Adipocyte (in vitro differentiated cells): Measurements from ENCODE around the gene IL22RA2.

ENCODE experiments used
- DNase-seq: peaks from one replicate; pipeline ENCODE4 v3.0.0-alpha.2; 2015; ENCODE audit warnings: low read depth
- H3K27me3 ChIP-seq: replicated peaks from 2 replicates; pipeline ENCODE4 v1.7.0; 2013; ENCODE audit warnings: mild to moderate bottlenecking, low read length, moderate library complexity; ENCODE audit not compliant: control insufficient read depth, insufficient read depth
- H3K36me3 ChIP-seq: 2 replicates; pipeline ENCODE4 v1.7.0; 2013; ENCODE audit warnings: low read length, mild to moderate bottlenecking, moderate library complexity; ENCODE audit not compliant: control insufficient read depth, insufficient read depth, severe bottlenecking
- H3K4me1 ChIP-seq: 2 replicates; pipeline ENCODE4 v1.7.0; 2013; ENCODE audit warnings: mild to moderate bottlenecking, low read length, moderate library complexity; ENCODE audit not compliant: control insufficient read depth, insufficient read depth
- H3K4me3 ChIP-seq: 2 replicates; pipeline ENCODE4 v1.7.0; 2013; ENCODE audit warnings: mild to moderate bottlenecking, low read length, moderate library complexity
- H3K9ac ChIP-seq: 2 replicates; pipeline ENCODE4 v1.7.0; 2013; ENCODE audit warnings: mild to moderate bottlenecking, low read length, moderate library complexity
- H3K9me3 ChIP-seq: 2 replicates; pipeline ENCODE4 v1.7.0; 2013; ENCODE audit warnings: mild to moderate bottlenecking, low read length, moderate library complexity; ENCODE audit not compliant: control insufficient read depth

The IL22RA2 gene

DNA sequence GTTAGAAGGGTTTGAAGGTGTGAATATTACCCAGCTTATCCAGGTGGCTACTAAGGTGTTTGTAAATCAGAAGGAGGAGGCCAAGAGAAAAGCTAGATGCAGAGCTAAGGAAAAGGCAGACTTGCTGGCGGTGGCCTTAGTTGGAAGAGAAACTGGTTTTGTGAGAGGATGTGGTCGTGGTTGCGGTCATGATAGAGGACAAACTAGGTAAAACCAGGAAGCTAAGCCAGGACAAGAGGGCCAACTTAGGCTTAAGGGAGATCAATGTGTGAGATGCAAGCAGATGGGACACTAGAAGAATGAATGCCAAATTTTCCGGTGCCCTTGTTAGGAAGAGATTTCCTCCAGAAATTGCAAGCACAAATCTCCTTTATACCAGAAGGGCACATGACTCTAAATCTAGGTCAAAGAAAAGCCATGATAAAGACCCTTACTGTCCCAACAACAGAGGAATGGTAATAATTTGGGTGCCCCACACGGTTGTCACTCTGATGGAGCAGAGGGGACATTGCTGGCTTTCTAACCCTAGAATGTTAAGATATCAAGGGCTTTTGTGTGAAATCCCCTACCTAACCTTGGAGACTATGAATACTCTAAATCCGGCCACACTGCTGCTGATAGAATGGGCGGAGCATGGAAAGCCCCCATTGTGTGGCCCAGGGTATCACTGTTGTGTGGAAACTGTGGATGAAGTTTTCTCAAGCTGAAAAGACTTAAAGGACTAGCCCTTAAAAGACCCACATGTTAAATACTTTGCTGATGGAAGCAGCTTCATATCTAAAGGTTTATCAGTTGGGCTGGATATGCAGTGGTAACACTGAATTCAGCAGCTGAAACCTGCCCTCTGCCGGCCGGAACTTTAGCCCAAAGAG lies 7.8 kb downstream of the IL22RA2 start:
- DNase-seq, result no peak
- peaks cover 3% of the 10 kb centered on the region for H3K27me3 ChIP-seq
- no peak overlapping the region for H3K4me3 ChIP-seq
- peaks cover 18% of the 10 kb centered on the region for H3K9me3 ChIP-seq
- H3K4me1 ChIP-seq, result no peaks in the 10 kb centered on the region
- H3K36me3 ChIP-seq, result no peaks in the 10 kb centered on the region
- no peak overlapping the region for H3K9ac ChIP-seq

DNA sequence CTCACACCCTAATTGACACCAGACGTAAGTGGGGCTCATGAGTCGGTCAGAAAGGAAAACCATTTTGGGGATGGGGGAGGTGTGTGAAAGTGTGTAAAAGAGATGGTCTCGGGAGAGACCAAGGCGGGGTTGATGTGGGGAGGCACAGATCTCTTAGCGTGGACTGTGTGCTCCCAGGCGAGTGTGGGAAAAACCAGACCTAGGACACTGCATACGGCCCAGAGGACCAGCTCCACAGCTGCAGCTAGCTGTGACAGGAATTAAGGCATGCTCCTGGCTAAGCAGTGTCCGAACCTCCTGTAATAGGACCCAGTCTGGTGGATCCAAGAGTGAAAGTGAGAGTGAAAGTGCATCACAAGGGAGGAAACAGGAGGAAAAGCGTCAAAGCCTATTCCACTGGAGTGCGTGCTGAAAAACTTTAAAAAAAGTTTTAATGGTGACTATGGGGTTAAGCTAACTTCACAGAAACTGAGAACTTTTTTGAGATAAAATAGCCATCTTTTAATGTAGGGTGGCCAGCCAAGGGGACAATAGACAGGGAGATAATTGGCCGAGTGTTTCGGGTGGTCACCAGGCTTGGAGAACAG lies 9.6 kb downstream of the IL22RA2 start:
- no peaks in the 10 kb centered on the region for H3K9me3 ChIP-seq
- H3K9ac ChIP-seq, result no peak overlapping the region
- no peak overlapping the region for H3K4me3 ChIP-seq
- DNase-seq, result no peak
- H3K36me3 ChIP-seq, result no peaks in the 10 kb centered on the region
- H3K27me3 ChIP-seq, result peaks cover 3% of the 10 kb centered on the region
- H3K4me1 ChIP-seq, result no peaks in the 10 kb centered on the region

DNA sequence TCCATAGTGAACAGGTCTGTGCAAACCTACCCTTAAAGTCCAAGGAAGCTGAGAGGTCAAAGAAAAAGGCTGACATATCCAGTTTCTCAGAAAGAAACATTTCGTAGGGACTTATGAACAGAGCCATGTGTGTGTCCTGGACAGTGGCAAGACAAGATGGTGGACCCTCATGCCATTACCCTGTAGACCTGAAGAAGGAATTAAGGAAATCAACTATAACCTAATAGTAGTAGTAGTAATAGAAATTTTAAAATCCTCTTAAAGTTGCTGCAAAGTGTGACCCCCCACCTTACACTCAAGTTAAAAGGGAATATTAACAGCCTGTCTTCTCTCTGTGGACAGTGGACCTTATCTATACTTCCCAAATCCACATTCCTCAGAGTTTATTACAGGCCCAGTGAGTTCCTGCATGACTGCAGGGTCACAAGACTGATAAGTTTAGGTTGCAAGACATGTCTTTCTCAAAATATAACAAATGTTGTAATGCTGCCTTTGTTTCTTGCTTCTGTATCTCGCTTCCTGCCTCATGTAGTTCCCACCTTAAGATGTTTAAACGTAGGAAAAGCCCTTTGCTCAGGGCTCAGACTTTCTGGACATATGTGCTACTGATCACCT lies 10.6 kb downstream of the IL22RA2 start:
- H3K36me3 ChIP-seq, result no peaks in the 10 kb centered on the region
- H3K9ac ChIP-seq, result no peak overlapping the region
- H3K4me3 ChIP-seq, result no peak overlapping the region
- no peak for DNase-seq
- peaks cover 3% of the 10 kb centered on the region for H3K27me3 ChIP-seq
- no peaks in the 10 kb centered on the region for H3K9me3 ChIP-seq
- H3K4me1 ChIP-seq, result no peaks in the 10 kb centered on the region

DNA sequence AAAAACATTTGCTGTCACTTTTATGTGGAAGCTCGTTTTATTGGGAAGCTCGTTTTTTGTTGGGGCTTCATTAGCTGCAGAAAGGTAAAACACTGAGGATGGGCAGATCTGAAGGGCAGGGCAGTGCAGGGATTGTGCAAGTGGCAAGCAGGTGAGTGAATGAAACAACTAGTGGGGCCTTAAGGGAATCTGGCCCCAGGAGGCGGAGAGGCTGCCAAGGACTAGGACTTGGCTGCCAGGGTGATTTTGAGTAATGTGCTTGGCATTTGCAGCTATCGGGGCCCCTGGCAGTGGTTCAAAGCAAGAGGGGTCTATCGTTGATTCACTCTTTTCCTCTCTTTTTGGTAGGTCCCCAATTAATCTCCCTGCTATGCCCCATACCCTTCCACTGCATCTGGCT lies 11.5 kb downstream of the IL22RA2 start:
- H3K4me1 ChIP-seq, result no peaks in the 10 kb centered on the region
- no peak for DNase-seq
- H3K9ac ChIP-seq, result no peak overlapping the region
- H3K27me3 ChIP-seq, result peaks cover 3% of the 10 kb centered on the region
- H3K4me3 ChIP-seq, result no peak overlapping the region
- H3K9me3 ChIP-seq, result no peaks in the 10 kb centered on the region
- no peaks in the 10 kb centered on the region for H3K36me3 ChIP-seq

DNA sequence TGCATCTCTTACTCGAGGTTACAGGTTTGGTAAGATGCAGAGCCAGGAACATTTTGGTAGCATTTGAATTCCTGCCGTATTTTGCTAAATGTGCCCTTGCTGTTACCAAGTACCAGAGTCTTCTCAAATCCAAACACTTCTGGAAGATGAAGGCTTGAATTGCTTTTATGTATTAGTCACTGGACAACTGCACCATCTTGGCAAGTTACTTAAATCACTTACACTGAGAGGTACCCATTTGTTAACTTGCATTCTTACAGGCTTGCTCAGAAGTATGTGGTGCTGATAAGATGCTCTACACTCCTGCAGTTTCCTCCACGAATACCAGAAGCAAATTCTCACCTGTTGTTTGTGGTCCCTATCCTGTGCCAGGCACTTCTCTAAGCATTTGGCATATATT lies 12.7 kb downstream of the IL22RA2 start:
- peak; percentile 24 for DNase-seq
- peaks cover 3% of the 10 kb centered on the region for H3K27me3 ChIP-seq
- no peak overlapping the region for H3K4me3 ChIP-seq
- H3K9me3 ChIP-seq, result no peaks in the 10 kb centered on the region
- no peaks in the 10 kb centered on the region for H3K36me3 ChIP-seq
- no peak overlapping the region for H3K9ac ChIP-seq
- no peaks in the 10 kb centered on the region for H3K4me1 ChIP-seq

DNA sequence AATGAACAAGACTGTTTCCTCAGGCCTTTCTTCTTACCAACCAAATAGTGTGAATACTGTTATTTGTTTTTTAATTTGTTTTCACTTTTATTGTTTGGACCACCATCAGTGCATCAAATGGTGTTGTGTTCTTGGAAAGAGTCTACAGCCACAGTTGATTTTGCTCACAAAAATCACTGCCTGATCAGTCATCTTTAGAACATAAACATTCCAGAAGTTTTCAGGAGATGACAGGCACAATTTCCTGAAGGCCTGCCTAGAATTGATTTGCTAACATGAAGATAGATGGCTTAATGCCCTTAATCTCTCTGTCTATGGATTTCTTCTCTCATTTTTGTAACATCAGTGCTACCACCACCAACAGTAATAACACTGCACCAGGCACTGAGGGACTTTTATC lies 13.5 kb downstream of the IL22RA2 start:
- no peaks in the 10 kb centered on the region for H3K4me1 ChIP-seq
- no peaks in the 10 kb centered on the region for H3K9me3 ChIP-seq
- H3K9ac ChIP-seq, result no peak overlapping the region
- H3K36me3 ChIP-seq, result no peaks in the 10 kb centered on the region
- peaks cover 3% of the 10 kb centered on the region for H3K27me3 ChIP-seq
- no peak overlapping the region for H3K4me3 ChIP-seq
- DNase-seq, result no peak

DNA sequence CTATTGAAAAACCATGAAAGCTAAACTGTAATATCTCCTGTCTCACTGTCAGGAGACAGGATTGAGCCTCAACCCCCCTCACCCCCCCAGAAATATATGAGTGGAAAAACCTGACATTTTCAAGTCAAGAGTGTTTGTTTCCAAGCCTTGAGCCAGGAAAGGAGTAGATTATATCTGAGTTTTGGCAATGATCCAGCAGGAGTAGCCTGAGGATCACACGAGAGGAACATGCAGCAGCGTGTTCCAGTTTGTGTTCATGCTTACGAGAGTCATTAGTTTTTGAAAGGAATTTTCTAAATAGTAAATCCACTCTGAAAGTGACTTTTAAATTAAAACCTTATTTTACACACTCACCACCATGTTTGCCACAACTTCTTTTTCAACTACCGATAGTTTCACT lies 15.8 kb downstream of the IL22RA2 start:
- no peaks in the 10 kb centered on the region for H3K27me3 ChIP-seq
- no peak overlapping the region for H3K4me3 ChIP-seq
- H3K4me1 ChIP-seq, result no peaks in the 10 kb centered on the region
- no peaks in the 10 kb centered on the region for H3K36me3 ChIP-seq
- peak; percentile 42 for DNase-seq
- H3K9ac ChIP-seq, result no peak overlapping the region
- no peaks in the 10 kb centered on the region for H3K9me3 ChIP-seq

DNA sequence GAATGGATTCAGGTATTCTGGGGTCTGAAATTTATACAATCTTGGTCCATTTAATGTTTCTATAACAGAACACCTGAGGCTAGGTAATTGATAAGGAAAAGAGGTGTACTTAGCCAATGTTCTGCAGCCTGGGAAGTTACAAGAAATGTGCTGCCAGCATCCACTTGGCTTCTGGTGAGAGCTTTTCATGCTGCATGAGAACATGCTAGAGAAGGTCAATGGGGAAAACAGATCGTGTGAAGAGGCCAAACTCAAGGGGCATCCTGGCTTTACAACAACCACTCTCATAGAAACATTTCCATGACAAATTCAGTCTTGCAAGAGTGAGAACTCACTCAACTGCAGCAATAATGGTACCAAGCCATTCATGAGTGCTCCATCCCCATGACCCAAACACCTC lies 16.8 kb downstream of the IL22RA2 start:
- Histone ChIP-seq H3K36me3 (no peaks in the 10 kb centered on the region), H3K9ac (no peak overlapping the region), H3K9me3 (peaks cover 6% of the 10 kb centered on the region), H3K4me1 (no peaks in the 10 kb centered on the region), H3K4me3 (no peak overlapping the region), H3K27me3 (no peaks in the 10 kb centered on the region)
- DNase-seq, result no peak

DNA sequence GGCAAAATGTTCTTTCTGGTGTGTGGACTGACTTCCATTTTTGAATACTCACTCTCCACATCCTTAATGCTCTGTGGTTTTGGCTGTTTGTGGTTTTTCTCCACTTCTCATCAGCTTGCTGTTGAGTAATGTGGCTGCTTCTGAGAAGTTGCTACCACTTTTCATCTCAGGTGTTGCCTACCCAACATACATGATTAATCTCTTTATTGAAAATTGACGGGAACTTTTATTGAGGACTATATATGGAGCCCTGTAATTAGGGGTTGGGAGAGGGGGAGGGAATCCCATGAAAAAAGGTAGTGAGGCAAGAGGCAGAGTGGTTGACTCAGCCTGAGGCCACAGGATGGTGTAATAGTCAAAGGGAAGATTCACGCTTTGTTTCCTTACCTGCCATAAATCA lies 17.6 kb downstream of the IL22RA2 start:
- no peak overlapping the region for H3K9ac ChIP-seq
- H3K9me3 ChIP-seq, result peaks cover 6% of the 10 kb centered on the region
- DNase-seq, result peak; percentile 16
- no peaks in the 10 kb centered on the region for H3K27me3 ChIP-seq
- H3K36me3 ChIP-seq, result no peaks in the 10 kb centered on the region
- H3K4me3 ChIP-seq, result no peak overlapping the region
- no peaks in the 10 kb centered on the region for H3K4me1 ChIP-seq

DNA sequence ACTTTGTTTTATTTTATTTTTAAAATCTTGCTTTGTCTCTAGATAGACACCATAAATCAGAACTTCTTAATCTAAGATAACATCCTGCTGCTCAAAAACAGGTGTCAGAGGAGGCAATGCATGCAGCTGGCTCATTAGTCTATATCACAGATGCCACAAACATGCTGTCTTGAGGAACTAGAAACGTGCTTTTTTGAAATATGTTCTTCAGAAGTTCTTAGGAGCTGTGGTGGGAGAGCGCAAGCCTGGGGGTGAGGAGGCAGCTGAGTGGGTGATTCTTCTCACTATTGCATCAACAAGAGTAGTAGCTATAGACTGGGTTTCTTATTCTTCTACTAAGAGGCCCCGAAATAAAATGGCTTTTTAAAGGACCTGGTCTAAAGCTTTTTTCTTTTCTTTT lies 23.4 kb downstream of the IL22RA2 start:
- no peak for DNase-seq
- no peaks in the 10 kb centered on the region for H3K27me3 ChIP-seq
- peaks cover 27% of the 10 kb centered on the region for H3K4me1 ChIP-seq
- no peak overlapping the region for H3K4me3 ChIP-seq
- H3K9ac ChIP-seq, result no peak overlapping the region
- H3K9me3 ChIP-seq, result peaks cover 6% of the 10 kb centered on the region
- no peaks in the 10 kb centered on the region for H3K36me3 ChIP-seq

DNA sequence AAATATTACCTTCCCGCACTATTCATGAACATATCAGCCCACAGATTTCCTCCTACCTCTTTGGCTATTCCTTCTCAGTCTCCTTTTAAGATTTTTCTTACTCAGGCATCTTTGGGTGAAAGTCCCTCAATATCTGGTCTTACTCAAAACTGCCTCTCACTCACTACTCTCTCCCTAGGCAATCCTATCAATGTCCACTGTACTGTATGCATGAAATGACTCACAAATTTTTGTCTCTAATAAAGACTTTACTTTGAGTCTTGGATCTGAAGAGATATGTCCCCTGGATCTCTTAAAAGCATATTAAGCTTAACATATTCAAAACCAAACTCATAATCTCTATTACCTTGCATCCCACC lies 24.4 kb downstream of the IL22RA2 start:
- H3K9me3 ChIP-seq, result peaks cover 6% of the 10 kb centered on the region
- no peak overlapping the region for H3K9ac ChIP-seq
- H3K4me1 ChIP-seq, result peaks cover 31% of the 10 kb centered on the region
- no peaks in the 10 kb centered on the region for H3K27me3 ChIP-seq
- H3K36me3 ChIP-seq, result no peaks in the 10 kb centered on the region
- H3K4me3 ChIP-seq, result peak overlapping the region; percentile 20
- DNase-seq, result no peak
